Osteocyte (in vitro differentiated cells): ENCODE measurements around the gene TESPA1. TPM values are rescaled to one million over a fixed set of nuclear protein-coding genes. Genes with fewer than 3 reads are reported as not detected.

Experiments used
- DNase-seq: peaks from one replicate; pipeline ENCODE4 v3.0.0; 2021; ENCODE audit warnings: mixed read lengths; ENCODE audit not compliant: unreplicated experiment; ENCODE audit errors: extremely low spot score
- H3K27ac Mint-ChIP-seq: one replicate; pipeline ENCODE4 v1.8.0; 2021; ENCODE audit warnings: mild to moderate bottlenecking, mixed read lengths; ENCODE audit not compliant: unreplicated experiment
- H3K27me3 Mint-ChIP-seq: one replicate; pipeline ENCODE4 v1.8.0; 2021; ENCODE audit warnings: mixed read lengths; ENCODE audit not compliant: unreplicated experiment
- H3K36me3 Mint-ChIP-seq: one replicate; pipeline ENCODE4 v1.8.0; 2021; ENCODE audit warnings: mixed read lengths; ENCODE audit not compliant: unreplicated experiment
- H3K4me1 Mint-ChIP-seq: one replicate; pipeline ENCODE4 v1.8.0; 2021; ENCODE audit warnings: mixed read lengths; ENCODE audit not compliant: unreplicated experiment
- H3K4me3 Mint-ChIP-seq: one replicate; pipeline ENCODE4 v1.8.0; 2021; ENCODE audit warnings: mild to moderate bottlenecking, moderate library complexity, mixed read lengths; ENCODE audit not compliant: unreplicated experiment
- H3K9me3 Mint-ChIP-seq: one replicate; pipeline ENCODE4 v1.8.0; 2021; ENCODE audit warnings: mixed read lengths; ENCODE audit not compliant: unreplicated experiment
- CTCF ChIP-seq: fragments of 200-600 bp; sonication (generic); IDR thresholded peaks from 2 replicates; pipeline ENCODE4 v1.5.0; 2021; ENCODE audit warnings: antibody characterized with exemption, mild to moderate bottlenecking, moderate library complexity
- total RNA-seq: library from RNA; stranded (reverse); gene quantifications from 2 replicates; pipeline ENCODE4 v1.2.1, GENCODE V29; 2021

TESPA1 gene
- total RNA-seq, 1 donor from 2014 or later = not detected

- Mint-ChIP-seq H3K9me3 (no peaks in the 10 kb centered on the region), H3K27ac (no peak overlapping the region), H3K4me1 (no peaks in the 10 kb centered on the region), H3K27me3 (peaks cover 22% of the 10 kb centered on the region), H3K4me3 (no peak overlapping the region), H3K36me3 (no peaks in the 10 kb centered on the region)
- no peak for TF ChIP-seq CTCF
- DNase-seq = no peak
Measured at GRCh38 chr12:54975272-54975671, 9.3 kb downstream of the TESPA1 start.

- Mint-ChIP-seq H3K4me3 (no peak overlapping the region), H3K27ac (no peak overlapping the region), H3K36me3 (no peaks in the 10 kb centered on the region), H3K27me3 (peaks cover 22% of the 10 kb centered on the region), H3K9me3 (no peaks in the 10 kb centered on the region), H3K4me1 (no peaks in the 10 kb centered on the region)
- no peak for DNase-seq
- TF ChIP-seq CTCF = no peak
Measured at GRCh38 chr12:54974279-54974678, 10.3 kb downstream of the TESPA1 start.

- peaks cover 22% of the 10 kb centered on the region for H3K27me3 Mint-ChIP-seq
- no peaks in the 10 kb centered on the region for H3K36me3 Mint-ChIP-seq
- TF ChIP-seq CTCF = no peak
- no peaks in the 10 kb centered on the region for H3K4me1 Mint-ChIP-seq
- H3K4me3 Mint-ChIP-seq = no peak overlapping the region
- no peaks in the 10 kb centered on the region for H3K9me3 Mint-ChIP-seq
- no peak for DNase-seq
- no peak overlapping the region for H3K27ac Mint-ChIP-seq
Measured at GRCh38 chr12:54973556-54973955, 11.0 kb downstream of the TESPA1 start.

- no peak for TF ChIP-seq CTCF
- no peaks in the 10 kb centered on the region for H3K4me1 Mint-ChIP-seq
- no peaks in the 10 kb centered on the region for H3K9me3 Mint-ChIP-seq
- no peak overlapping the region for H3K27ac Mint-ChIP-seq
- peaks cover 6% of the 10 kb centered on the region for H3K27me3 Mint-ChIP-seq
- no peak overlapping the region for H3K4me3 Mint-ChIP-seq
- no peak for DNase-seq
- no peaks in the 10 kb centered on the region for H3K36me3 Mint-ChIP-seq
Measured at GRCh38 chr12:54970741-54971140, 13.8 kb downstream of the TESPA1 start.

- Mint-ChIP-seq H3K27ac (no peak overlapping the region), H3K4me1 (no peaks in the 10 kb centered on the region), H3K4me3 (no peak overlapping the region), H3K36me3 (no peaks in the 10 kb centered on the region), H3K27me3 (peaks cover 9% of the 10 kb centered on the region), H3K9me3 (no peaks in the 10 kb centered on the region)
- no peak for TF ChIP-seq CTCF
- no peak for DNase-seq
Measured at GRCh38 chr12:54968181-54968730, 16.3 kb downstream of the TESPA1 start.
